H1 (cell line): Measurements from ENCODE around the gene UPK1B. TPM values are rescaled to one million over a fixed set of nuclear protein-coding genes. Genes with fewer than 3 reads are reported as not detected.
A peak's percentile ranks its signal among the peaks of the same experiment; 100 is the strongest.

ENCODE experiments used
- CTCF ChIA-PET: fragments of 300-600 bp; sonication (Branson Sonifier 250); formaldehyde crosslinking; loops from one replicate; lab custom pipeline; 2021; ENCODE audit not compliant: partially characterized antibody; lab: Charles Lee
- POLR2A ChIA-PET: fragments of 300-600 bp; sonication (Branson Sonifier 250); formaldehyde crosslinking; loops from one replicate; lab custom pipeline; 2021; ENCODE audit warnings: inconsistent platforms; ENCODE audit not compliant: partially characterized antibody; lab: Charles Lee
- DNase-seq, 2 experiments: peaks; one replicate each; pipeline versions ENCODE4 v3.0.0 to v3.0.0-alpha.2; 2010 to 2022; ENCODE audit warnings: low spot score in 2 of 2, low read depth in 1 of 2, mixed read lengths in 1 of 2
- FAIRE-seq: peaks from 2 replicates; lab custom pipeline; 2011; peaks lifted over from hg19 to GRCh38; lab: Jason Lieb, UNC
- H2AFZ ChIP-seq: 2 replicates; pipeline ENCODE4 v1.8.1; 2012; ENCODE audit warnings: low read length, inconsistent platforms
- H2AK5ac ChIP-seq: 2 replicates; pipeline ENCODE4 v1.6.1; 2013; ENCODE audit warnings: low read depth, low read length
- H2BK120ac ChIP-seq: replicated peaks from 2 replicates; pipeline ENCODE3; 2013; ENCODE audit warnings: low read depth, low read length, inconsistent platforms
- H2BK12ac ChIP-seq: 2 replicates; pipeline ENCODE4 v1.6.1; 2013; ENCODE audit warnings: low read depth, low read length
- H2BK15ac ChIP-seq: 2 replicates; pipeline ENCODE4 v1.6.1; 2013; ENCODE audit warnings: low read length
- H2BK20ac ChIP-seq: 2 replicates; pipeline ENCODE4 v1.6.1; 2013; ENCODE audit warnings: low read length
- H2BK5ac ChIP-seq: 2 replicates; pipeline ENCODE4 v1.6.1; 2013; ENCODE audit warnings: low read depth, low read length
- H3K14ac ChIP-seq: 2 replicates; pipeline ENCODE4 v1.6.1; 2013; ENCODE audit warnings: inconsistent platforms; ENCODE audit not compliant: insufficient read length
- H3K18ac ChIP-seq: 2 replicates; pipeline ENCODE4 v1.6.1; 2013; ENCODE audit warnings: low read length; ENCODE audit errors: extremely low read depth
- H3K23ac ChIP-seq: 2 replicates; pipeline ENCODE4 v1.6.1; 2013; ENCODE audit warnings: inconsistent platforms; ENCODE audit not compliant: insufficient read length
- H3K23me2 ChIP-seq: 2 replicates; pipeline ENCODE4 v1.6.1; 2013; ENCODE audit warnings: low read depth, low read length
- H3K27ac ChIP-seq: 2 replicates; pipeline ENCODE4 v1.6.1; 2011; ENCODE audit warnings: low read depth, low read length, inconsistent platforms
- H3K27me3 ChIP-seq, 4 experiments: replicated peaks in 1 of 4; 1 replicate in 1 of 4; 2 replicates in 3 of 4; pipeline versions ENCODE4 v1.6.1 to v1.8.1; 2011 to 2013; ENCODE audit warnings: low read length in 3 of 4, mild to moderate bottlenecking in 3 of 4, inconsistent platforms in 2 of 4, mixed read lengths in 2 of 4, moderate library complexity in 1 of 4; ENCODE audit not compliant: control insufficient read depth in 3 of 4, insufficient read depth in 3 of 4; ENCODE audit errors: extremely low read depth in 1 of 4
- H3K36me3 ChIP-seq, 4 experiments: 2 replicates each; pipeline versions ENCODE4 v1.6.1 to v1.8.1; 2011 to 2013; ENCODE audit warnings: mild to moderate bottlenecking in 4 of 4, low read length in 3 of 4, moderate library complexity in 2 of 4, control low read depth in 1 of 4, inconsistent platforms in 1 of 4; ENCODE audit not compliant: insufficient read depth in 4 of 4, control insufficient read depth in 2 of 4
- H3K4ac ChIP-seq: replicated peaks from 2 replicates; pipeline ENCODE3; 2013; ENCODE audit warnings: low read length, low read depth, mixed read lengths, inconsistent platforms; ENCODE audit not compliant: insufficient read length
- H3K4me1 ChIP-seq, 4 experiments: replicated peaks in 1 of 4; 1 replicate in 1 of 4; 2 replicates in 3 of 4; pipeline versions ENCODE4 v1.6.1 to v1.8.1; 2011 to 2013; ENCODE audit warnings: low read length in 3 of 4, inconsistent platforms in 2 of 4, mixed read lengths in 1 of 4; ENCODE audit not compliant: insufficient read depth in 4 of 4, control insufficient read depth in 3 of 4
- H3K4me2 ChIP-seq, 2 experiments: 2 replicates each; pipeline versions ENCODE4 v1.6.1 to v1.8.1; 2011 to 2013; ENCODE audit warnings: low read depth in 2 of 2, low read length in 2 of 2, control low read depth in 1 of 2, inconsistent platforms in 1 of 2, mild to moderate bottlenecking in 1 of 2; ENCODE audit not compliant: insufficient read depth in 1 of 2
- H3K4me3 ChIP-seq, 4 experiments: fragments of 200-600, 300-600 bp in 1 of 4; sonication (generic), shearing (Covaris generic), sonication (Bioruptor Twin) in 1 of 4; 2 replicates each; pipeline versions ENCODE4 v1.5.1 to v1.8.1; 2011 to 2016; ENCODE audit warnings: low read length in 4 of 4, low read depth in 3 of 4, control low read depth in 2 of 4, inconsistent platforms in 2 of 4, mild to moderate bottlenecking in 2 of 4, mixed read lengths in 1 of 4, moderate library complexity in 1 of 4; ENCODE audit not compliant: insufficient read depth in 2 of 4; ENCODE audit errors: extremely low read depth in 1 of 4
- H3K56ac ChIP-seq: replicated peaks from 2 replicates; pipeline ENCODE3; 2013; ENCODE audit warnings: low read depth, mild to moderate bottlenecking, mixed read lengths, low read length, inconsistent platforms; ENCODE audit not compliant: insufficient read length
- H3K79me1 ChIP-seq: 2 replicates; pipeline ENCODE4 v1.6.1; 2013; ENCODE audit warnings: low read depth, low read length, control low read depth
- H3K79me2 ChIP-seq, 2 experiments: 2 replicates each; pipeline versions ENCODE4 v1.6.1 to v1.8.1; 2012 to 2013; ENCODE audit warnings: low read length in 2 of 2, mild to moderate bottlenecking in 2 of 2, inconsistent platforms in 1 of 2; ENCODE audit not compliant: insufficient read depth in 2 of 2, control insufficient read depth in 1 of 2
- H3K9ac ChIP-seq, 4 experiments: replicated peaks in 1 of 4; 1 replicate in 1 of 4; 2 replicates in 3 of 4; pipeline versions ENCODE4 v1.6.1 to v1.8.1; 2011 to 2013; ENCODE audit warnings: low read depth in 3 of 4, low read length in 3 of 4, control low read depth in 2 of 4, mild to moderate bottlenecking in 2 of 4, moderate library complexity in 2 of 4, inconsistent platforms in 1 of 4; ENCODE audit errors: extremely low read depth in 1 of 4
- H3K9me3 ChIP-seq, 2 experiments: 2 replicates each; pipeline versions ENCODE4 v1.6.1 to v1.8.1; 2012 to 2013; ENCODE audit warnings: mild to moderate bottlenecking in 2 of 2, moderate library complexity in 2 of 2, control low read depth in 1 of 2, inconsistent platforms in 1 of 2, low read depth in 1 of 2, low read length in 1 of 2, mixed read lengths in 1 of 2; ENCODE audit not compliant: insufficient read depth in 2 of 2
- H4K20me1 ChIP-seq, 2 experiments: replicated peaks in 1 of 2; 2 replicates each; pipeline versions ENCODE3 to v1.8.1; 2011 to 2013; ENCODE audit warnings: inconsistent platforms in 2 of 2, low read length in 2 of 2, mild to moderate bottlenecking in 1 of 2; ENCODE audit not compliant: insufficient read depth in 2 of 2, control insufficient read depth in 1 of 2
- H4K5ac ChIP-seq: 2 replicates; pipeline ENCODE4 v1.6.1; 2013; ENCODE audit warnings: low read length, low read depth, mixed read lengths, inconsistent platforms; ENCODE audit not compliant: insufficient read length
- H4K8ac ChIP-seq: 2 replicates; pipeline ENCODE4 v1.8.0; 2013; ENCODE audit warnings: mild to moderate bottlenecking, moderate library complexity, low read length, inconsistent platforms; ENCODE audit not compliant: insufficient read depth; ENCODE audit errors: extremely low read depth
- H4K91ac ChIP-seq: replicated peaks from 2 replicates; pipeline ENCODE3; 2013; ENCODE audit warnings: low read length, mixed read lengths, inconsistent platforms; ENCODE audit not compliant: insufficient read length
- BCL11A ChIP-seq, 2 experiments: IDR thresholded peaks; one replicate each; pipeline ENCODE4 v1.6.1; 2011; ENCODE audit warnings: low read depth in 2 of 2, low read length in 2 of 2, mild to moderate bottlenecking in 2 of 2
- KDM4A ChIP-seq: IDR thresholded peaks from one replicate; pipeline ENCODE4 v1.7.1; 2012; ENCODE audit warnings: low read depth, mild to moderate bottlenecking, moderate library complexity, low read length, inconsistent platforms; ENCODE audit not compliant: severe bottlenecking
- POLR2AphosphoS5 ChIP-seq: IDR thresholded peaks from 2 replicates; pipeline ENCODE4 v1.6.1; 2011; ENCODE audit warnings: low read depth, low read length
- WGBS, 2 experiments: shearing (Covaris generic) in 1 of 2; methylation state at CpG; one replicate each; pipeline versions ENCODE4 v1.1.6 to v1.1.7; 2013 to 2015; ENCODE audit warnings: low lambda C conversion rate in 2 of 2, mixed read lengths in 2 of 2, inconsistent platforms in 1 of 2, low coverage in 1 of 2, missing lambda C conversion rate in 1 of 2; ENCODE audit not compliant: insufficient replicate concordance in 2 of 2, insufficient coverage in 1 of 2, insufficient read length in 1 of 2; ENCODE audit errors: extremely low coverage in 1 of 2, missing lambda C conversion rate in 1 of 2; 5-methylcytosine and 5-hydroxymethylcytosine counted together
- polyA plus RNA-seq, 7 experiments: library from polyadenylated mRNA; depleted of rRNA in 3 of 7; stranded (reverse) in 5 of 7; unstranded in 2 of 7; fragments of >200 nt in 5 of 7; fragments of 200-250 nt in 2 of 7; gene quantifications; 1 replicate in 5 of 7; 2 replicates in 1 of 7; 4 replicates in 1 of 7; pipeline versions ENCODE4 v1.2.1 to v1.2.3, GENCODE V29; 2011 to 2013; ENCODE audit warnings: missing spikeins in 2 of 7, mixed read lengths in 2 of 7
- total RNA-seq: library from RNA; stranded (reverse); fragmentation: NEBNext Ultra II Directional; extraction: Animal tissue kit (Norgen Biotek cat#: 25700); gene quantifications from 2 replicates; pipeline ENCODE4 v1.2.1, GENCODE V29; 2021

Gene UPK1B
- total and polyA plus RNA-seq, 2 of the 8 experiments (the other 6 are each of a cell fraction or from before 2014, with no cell fraction given), result 0.67 to 0.68 TPM

- no peak overlapping the region for H3K4ac ChIP-seq
- no peak overlapping the region for H2AK5ac ChIP-seq
- H3K4me2 ChIP-seq, result no peak overlapping the region
- no peak overlapping the region for H3K56ac ChIP-seq
- no peak overlapping the region for H3K18ac ChIP-seq
- 0 out of 4 replicates have a peak, but pooled peaks cover 0 to 4% of the 10 kb centered on the region in 2 experiments for H3K9me3 ChIP-seq
- H3K23me2 ChIP-seq, result no peaks in the 10 kb centered on the region
- no peak overlapping the region for H2BK20ac ChIP-seq
- no peak for TF ChIP-seq KDM4A
- TF ChIP-seq BCL11A (IDR thresholded peaks at IDR 0.05; ENCODE audit: low read depth in 2 of 2, low read length in 2 of 2), result no peak
- TF ChIP-seq POLR2AphosphoS5, result no peak
- H3K4me3 ChIP-seq, result no peak overlapping the region
- no peak overlapping the region for H3K23ac ChIP-seq
- no peak overlapping the region for H3K14ac ChIP-seq
- no peak overlapping the region for H2BK5ac ChIP-seq
- peaks cover 0 to 12% (median 1%) of the 10 kb centered on the region in 4 experiments; a peak in 5 of 7 replicates for H3K4me1 ChIP-seq
- no peak overlapping the region for H2BK120ac ChIP-seq
- H4K8ac ChIP-seq, result peak overlapping the region; percentile 0
- H2AFZ ChIP-seq, result peak overlapping the region; percentile 42; the same call in 1 of the 2 replicates
- no peaks in the 10 kb centered on the region for H4K20me1 ChIP-seq
- no peaks in the 10 kb centered on the region for H3K79me1 ChIP-seq
- H4K5ac ChIP-seq, result no peak overlapping the region
- H3K9ac ChIP-seq, result no peak overlapping the region
- 89% methylated on average over 17 of the region's 17 CpGs; no CpG with 5 or more reads in 1 of the 2 experiments for WGBS, 2 experiments
- H3K27ac ChIP-seq, result no peak overlapping the region
- FAIRE-seq, result no peak
- H3K79me2 ChIP-seq, result no peaks in the 10 kb centered on the region
- no peak for DNase-seq
- H3K27me3 ChIP-seq, result no peaks in the 10 kb centered on the region
- CTCF ChIA-PET, result interaction anchor here (1.0 kb wide), 1 partner anchor 20 kb away, joined by 3 read pairs; the partner anchor contains the start of gene TEX55
- H2BK12ac ChIP-seq, result 0 out of 2 replicates have a peak overlapping the region, but pooled peaks have one; percentile 9
- H3K36me3 ChIP-seq, result no peaks in the 10 kb centered on the region; a peak in 1 of 8 replicates
- no peak overlapping the region for H2BK15ac ChIP-seq
- no peak overlapping the region for H4K91ac ChIP-seq
- POLR2A ChIA-PET, result interaction anchor here (1.6 kb wide), 1 partner anchor 107 kb away, joined by 3 read pairs; no protein-coding TSS in a partner anchor
Measured at GRCh38 chr3:119125742-119126504, 47.5 kb upstream of the UPK1B start.
